UCSD-AML1 (cell line): ENCODE measurements around the gene NKX1-1.
A peak's percentile ranks its signal among the peaks of the same experiment; 100 is the strongest.

Source experiments
- DNase-seq: peaks from one replicate; lab custom pipeline; 2025; ENCODE audit not compliant: unreplicated experiment; lab: John Stamatoyannopoulos, UW

The NKX1-1 gene

DNA sequence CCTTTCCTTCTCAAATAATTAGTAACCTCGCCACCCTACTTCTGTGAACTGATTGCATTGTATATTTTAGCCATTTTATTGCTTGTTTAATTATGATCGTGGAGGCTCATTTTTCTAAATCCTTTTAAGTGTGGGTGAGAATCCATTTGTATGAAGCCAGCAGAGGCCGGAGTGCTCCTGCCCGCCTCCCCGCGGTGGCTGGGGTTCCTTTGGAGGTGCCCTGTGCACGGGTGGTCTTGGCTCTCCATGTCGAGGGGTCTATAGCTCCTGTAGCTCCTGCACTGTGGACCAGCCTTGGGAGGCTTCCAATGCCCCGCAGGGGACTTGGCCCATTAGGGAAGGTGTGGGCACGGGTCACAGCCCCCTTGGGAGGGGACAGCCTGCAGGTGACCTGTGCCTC, 44.2 kb downstream of the NKX1-1 start:
- no peak for DNase-seq

DNA sequence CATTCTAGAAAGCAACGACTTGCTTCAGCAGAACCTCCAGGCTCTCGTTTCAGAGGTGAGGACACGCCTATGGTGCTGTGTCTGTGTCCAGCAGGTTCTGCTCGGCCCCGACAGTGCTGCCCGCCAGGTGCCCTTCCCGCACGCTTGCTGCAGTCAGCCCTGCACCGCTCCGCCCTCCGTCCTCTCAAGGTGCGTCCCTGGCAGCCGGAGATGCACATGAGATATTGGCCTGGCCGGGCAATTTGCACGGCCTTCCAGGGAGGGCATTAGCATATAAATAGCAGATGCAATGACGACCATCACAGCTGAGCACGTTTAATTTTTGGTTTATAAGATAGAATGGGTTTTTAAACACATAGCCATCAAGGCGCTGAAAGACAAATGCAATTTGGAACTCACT, 44.8 kb downstream of the NKX1-1 start:
- DNase-seq, result no peak

DNA sequence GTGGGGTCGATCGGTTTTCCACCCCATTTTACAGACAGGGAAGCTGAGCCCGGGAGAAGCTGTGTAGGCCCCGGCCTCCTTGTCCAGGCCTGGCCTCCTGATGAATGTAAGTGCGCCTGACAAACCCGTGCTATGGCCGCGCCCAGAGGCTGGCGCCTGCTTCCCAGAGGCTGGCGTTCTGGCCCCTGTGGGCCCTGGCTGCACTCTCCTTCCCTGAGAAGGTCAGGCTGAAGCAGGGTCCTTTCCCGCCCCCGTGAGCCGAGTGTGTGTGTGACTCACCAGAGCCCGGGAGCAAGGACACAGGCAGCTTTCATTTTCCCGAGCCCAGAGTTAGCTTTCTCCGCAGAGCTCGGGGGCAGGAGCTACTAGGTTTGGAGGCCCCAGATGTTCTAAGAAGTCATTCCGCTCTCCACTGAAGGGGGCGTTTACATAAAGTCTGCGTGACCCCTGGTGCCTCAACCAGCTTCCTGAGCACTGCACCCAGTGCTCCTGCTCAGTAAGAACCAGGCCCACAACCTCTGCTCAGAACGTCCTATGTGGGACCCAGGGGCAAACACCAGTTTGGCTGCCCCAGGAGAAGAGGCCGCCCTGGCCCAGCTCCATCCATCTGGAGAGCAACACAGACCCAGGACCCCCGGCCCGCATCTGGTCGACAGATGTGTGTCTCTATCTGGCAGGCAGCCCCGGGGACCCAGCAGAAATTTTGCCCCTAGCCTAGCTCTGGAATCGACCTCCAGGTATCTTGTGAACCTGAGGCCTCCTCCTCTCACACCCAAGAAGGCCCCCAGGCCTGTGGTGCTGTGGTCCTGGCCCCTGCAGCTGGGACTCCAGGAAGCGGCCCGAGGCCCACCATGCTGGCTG, 45.6 kb downstream of the NKX1-1 start:
- DNase-seq, result no peak

DNA sequence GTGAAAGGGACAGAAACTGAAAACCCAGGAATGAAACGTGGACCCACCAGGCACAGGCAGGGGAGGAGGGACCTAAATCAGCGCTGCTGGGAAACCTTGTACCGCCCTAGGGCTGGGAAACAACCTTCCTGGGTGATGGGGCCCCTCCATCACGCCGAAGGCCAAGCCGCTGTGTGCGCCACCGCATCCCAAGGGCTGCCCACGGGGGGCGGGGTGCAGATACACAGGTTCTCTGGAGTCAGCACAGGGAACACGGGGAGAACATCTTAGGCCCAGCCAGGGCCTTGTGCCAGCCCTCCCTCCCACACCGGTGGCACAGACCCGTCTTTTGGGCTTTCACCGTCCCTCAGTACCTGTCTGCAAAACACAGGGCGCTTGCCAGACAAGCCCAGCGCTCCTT, 46.3 kb downstream of the NKX1-1 start:
- no peak for DNase-seq

GRCh38 chr4:1359144-1359501, 47.1 kb downstream of the NKX1-1 start:
- no peak for DNase-seq

- no peak for DNase-seq
These were observed 47.7 kb downstream of the NKX1-1 start for GRCh38 chr4:1358421-1359143.

- DNase-seq, result no peak
These were observed 48.6 kb downstream of the NKX1-1 start for GRCh38 chr4:1357356-1358248.

GRCh38 chr4:1356181-1356998, 49.9 kb downstream of the NKX1-1 start:
- DNase-seq, result peak; percentile 51

DNA sequence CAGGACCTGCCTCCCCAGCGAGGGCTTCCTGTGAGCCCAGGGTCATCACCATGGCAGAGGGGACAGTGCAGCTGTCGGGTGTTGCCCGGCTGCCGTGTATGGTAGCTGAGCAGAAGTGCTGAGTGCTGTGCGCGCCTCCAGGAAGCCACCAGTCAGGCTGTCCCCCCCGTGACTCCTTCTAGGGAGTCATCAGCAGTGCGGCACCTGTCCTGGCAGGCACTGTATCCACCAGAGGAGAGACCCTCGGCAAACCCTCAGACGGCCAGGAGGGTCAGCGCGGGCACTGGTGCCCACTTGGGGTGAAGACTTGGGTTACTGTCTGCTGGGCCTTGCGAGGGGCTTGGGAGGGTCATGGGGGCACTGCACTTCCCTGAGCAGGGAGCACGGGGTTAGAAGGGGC, 50.9 kb downstream of the NKX1-1 start:
- DNase-seq, result no peak

GRCh38 chr4:1354983-1355275, 51.3 kb downstream of the NKX1-1 start:
- DNase-seq, result no peak

DNA sequence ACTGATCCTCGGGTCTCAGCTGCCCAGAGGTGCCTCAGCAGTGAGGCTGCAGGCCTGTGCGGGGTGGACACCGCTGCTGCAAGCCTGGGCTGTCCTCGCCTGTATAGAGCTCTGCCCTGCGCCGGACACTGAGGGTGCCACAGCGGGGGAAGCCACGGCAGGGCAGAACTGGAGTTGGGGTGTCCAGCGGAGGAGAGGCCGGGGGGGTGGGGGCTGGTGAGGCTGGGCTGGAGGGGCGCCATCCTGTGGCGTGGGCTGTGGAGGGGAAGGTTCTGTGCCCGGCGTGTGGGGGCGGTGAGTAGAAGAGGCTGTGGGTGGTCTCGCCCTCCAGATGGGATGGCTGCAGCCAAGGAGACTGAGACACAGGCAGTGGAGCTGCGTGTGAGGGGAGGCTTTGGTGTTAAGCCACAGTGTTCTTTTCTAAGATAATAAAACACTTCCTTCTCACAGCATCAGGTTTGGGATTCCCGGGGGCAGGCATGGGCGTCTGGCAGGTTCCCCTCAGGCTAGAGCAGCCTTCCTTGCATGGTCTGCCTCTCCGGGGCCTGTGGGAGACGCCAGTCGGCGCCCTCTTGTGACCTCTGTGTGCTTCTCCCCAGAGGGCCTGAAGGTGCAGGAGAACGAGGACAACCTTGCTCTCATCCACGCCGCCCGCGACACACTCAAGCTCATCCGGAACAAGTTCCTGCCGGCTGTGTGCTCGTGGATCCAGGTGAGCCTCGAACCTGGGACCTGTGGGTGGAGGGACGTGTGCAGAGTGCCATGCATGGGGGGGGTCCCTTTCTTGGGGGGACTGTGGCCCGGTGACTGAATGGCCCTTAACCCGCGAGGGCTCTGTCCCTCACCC, 51.9 kb downstream of the NKX1-1 start:
- no peak for DNase-seq

- DNase-seq, result no peak
These were observed 52.8 kb downstream of the NKX1-1 start for GRCh38 chr4:1353186-1354055.
